Hematopoietic multipotent progenitor cell treated with erythropoietin and hydrocortisone succinate and interleukin-3 and kit ligand, for 8 days (in vitro differentiated cells): ENCODE measurements around the gene C3orf80.
"Not testable (repeated sequence)": the region's sequence is repeated elsewhere in the genome, so short reads cannot be mapped to it uniquely, and the experiment has no call there.

ENCODE experiments used
- DNase-seq: peaks from one replicate; pipeline ENCODE4 v3.0.0-alpha.2; 2015

Gene C3orf80

GRCh38 chr3:160217675-160218074 is 7.5 kb upstream of the C3orf80 start:
- DNase-seq: no peak

GRCh38 chr3:160218136-160218535 is 7.1 kb upstream of the C3orf80 start:
- DNase-seq: no peak

GRCh38 chr3:160220038-160220437 is 5.2 kb upstream of the C3orf80 start:
- DNase-seq: no peak

GRCh38 chr3:160221019-160221418 is 4.2 kb upstream of the C3orf80 start:
- DNase-seq: no peak

GRCh38 chr3:160224256-160224655 is 966 bp upstream of the C3orf80 start:
- DNase-seq: no peak

GRCh38 chr3:160224811-160225175 is 429 bp upstream of the C3orf80 start:
- no peak for DNase-seq

GRCh38 chr3:160226026-160226907 is 1.0 kb downstream of the C3orf80 start:
- DNase-seq: peak; percentile 75

GRCh38 chr3:160227419-160227818 is 2.2 kb downstream of the C3orf80 start:
- peak; percentile 50 for DNase-seq

GRCh38 chr3:160232014-160232413 is 6.8 kb downstream of the C3orf80 start:
- no peak for DNase-seq

GRCh38 chr3:160240719-160241118 is 15.5 kb downstream of the C3orf80 start:
- DNase-seq: not testable (repeated sequence)

GRCh38 chr3:160245261-160245800 is 20.1 kb downstream of the C3orf80 start:
- no peak for DNase-seq

- DNase-seq: no peak
Observed at GRCh38 chr3:160247766-160248165, 22.5 kb downstream of the C3orf80 start.

- no peak for DNase-seq
Observed at GRCh38 chr3:160253298-160253697, 28.1 kb downstream of the C3orf80 start.

GRCh38 chr3:160257606-160258005 is 32.4 kb downstream of the C3orf80 start:
- no peak for DNase-seq

- DNase-seq: no peak
Observed at GRCh38 chr3:160259589-160259988, 34.4 kb downstream of the C3orf80 start.

GRCh38 chr3:160260587-160261270 is 35.5 kb downstream of the C3orf80 start:
- DNase-seq: no peak

- no peak for DNase-seq
Observed at GRCh38 chr3:160265088-160265487, 39.9 kb downstream of the C3orf80 start.
